GM13976 (cell line): ENCODE measurements around the gene RALB.

Experiments
- DNase-seq: peaks from one replicate; pipeline ENCODE4 v3.0.0; 2012; ENCODE audit warnings: low spot score
- CTCF ChIP-seq: IDR thresholded peaks from 2 replicates; pipeline ENCODE4 v1.5.1; 2012; ENCODE audit warnings: borderline replicate concordance, mild to moderate bottlenecking; ENCODE audit not compliant: insufficient read depth; ENCODE audit errors: extremely low read depth, missing control alignments, control extremely low read depth
- in situ Hi-C: fragments of 300-500 bp; cut with MboI; formaldehyde crosslinking; loops from one replicate; pipeline ENCODE4 v1.12.0; 2022; ENCODE audit warnings: low sequenced_read_pairs, mixed read lengths, inconsistent platforms; ENCODE audit not compliant: unreplicated experiment

RALB gene

GRCh38 chr2:120283649-120284048 is 31.0 kb downstream of the RALB start:
- in situ Hi-C loops: no loop called here
- no peak for TF ChIP-seq CTCF
- DNase-seq: no peak

GRCh38 chr2:120285056-120285455 is 32.4 kb downstream of the RALB start:
- in situ Hi-C loops: no loop called here
- TF ChIP-seq CTCF: no peak
- DNase-seq: no peak

- peak; percentile 70 for DNase-seq
- in situ Hi-C loops: no loop called here
These were observed 34.7 kb downstream of the RALB start for GRCh38 chr2:120287183-120288015.

GRCh38 chr2:120288016-120288373 is 35.3 kb downstream of the RALB start:
- no peak for TF ChIP-seq CTCF
- in situ Hi-C loops: no loop called here
- no peak for DNase-seq

More at GRCh38 chr2:120287183-120288015, 34.7 kb downstream of the RALB start:
- TF ChIP-seq CTCF: no peak

- DNase-seq: no peak
- in situ Hi-C loops: no loop called here
- no peak for TF ChIP-seq CTCF
These were observed 36.7 kb downstream of the RALB start for GRCh38 chr2:120289221-120289906.

- no peak for TF ChIP-seq CTCF
- in situ Hi-C loops: loop anchor here (10.0 kb wide), 1 partner anchor 66 kb away; the partner anchor contains the start of gene TMEM185B
- no peak for DNase-seq
These were observed 38.1 kb downstream of the RALB start for GRCh38 chr2:120290737-120291136.
